Prostate gland (tissue), 2 donors: ENCODE data around the gene RNASE11.

Source experiments
- CTCF ChIP-seq, 4 experiments: fragments of 200-600 bp in 2 of 4; fragments of 450-650 bp in 2 of 4; sonication (generic) in 2 of 4; IDR thresholded peaks; 1 replicate in 3 of 4; 2 replicates in 1 of 4; pipeline ENCODE4 v1.5.1; 2016 to 2019; ENCODE audit warnings: antibody characterized with exemption in 4 of 4, mild to moderate bottlenecking in 2 of 4, moderate library complexity in 2 of 4
- POLR2A ChIP-seq: fragments of 450-650 bp; IDR thresholded peaks from one replicate; pipeline ENCODE4 v1.6.1; 2016; ENCODE audit warnings: antibody characterized with exemption, mild to moderate bottlenecking
- POLR2AphosphoS5 ChIP-seq: sonication (generic); formaldehyde crosslinking; IDR thresholded peaks from one replicate; pipeline ENCODE4 v1.6.1; 2017; ENCODE audit warnings: antibody characterized with exemption

GRCh38 chr14:20555845-20556244 lies 32.0 kb downstream of the RNASE11 start:
- TF ChIP-seq POLR2A = no peak
- no peak for TF ChIP-seq POLR2AphosphoS5
- no peak for TF ChIP-seq CTCF (IDR thresholded peaks at IDR 0.05)
